Measurements from ENCODE around the gene IL32. TPM values are rescaled to one million over a fixed set of nuclear protein-coding genes. Genes with fewer than 3 reads are reported as not detected.

Gene IL32
- total RNA-seq, 6 experiments from 2014 or later = 204 to 1,268 (median 669) TPM

GRCh38 chr16:3035972-3036725 lies 29.3 kb upstream of the IL32 start:
- Histone ChIP-seq H3K36me3 (no peaks in the 10 kb centered on the region), H3K4me3 (no peak overlapping the region), H3K27me3 (peaks cover 0 to 15% of the 10 kb centered on the region in 2 donors), H3K9me3 (no peaks in the 10 kb centered on the region), H3K27ac (no peak overlapping the region), H3K4me1 (peaks cover 0 to 3% (median 0%) of the 10 kb centered on the region in 4 donors)
- intact Hi-C loops (cut with DNase I) = no loop called here
- 2% methylated on average over 7 of the region's 40 CpGs for WGBS (ENCODE audit: insufficient coverage, low coverage, low lambda C conversion rate, missing lambda C conversion rate)
- ATAC-seq (peak in 2 of 4 donors; percentile 5 to 29), DNase-seq (no peak)
- TF ChIP-seq CTCF (IDR thresholded peaks at IDR 0.05) = no peak
- no peak for TF ChIP-seq POLR2A (IDR thresholded peaks at IDR 0.05)

- Histone ChIP-seq H3K4me1 (peaks cover 0 to 3% (median 0%) of the 10 kb centered on the region in 4 donors), H3K27me3 (peaks cover 0 to 15% of the 10 kb centered on the region in 2 donors)
- 0% methylated on average over 2 of the region's 44 CpGs for WGBS (ENCODE audit: insufficient coverage, low coverage, low lambda C conversion rate, missing lambda C conversion rate)
Measured at GRCh38 chr16:3036726-3037315, 28.6 kb upstream of the IL32 start, which contains the start of gene BICDL2. Gene BICDL2 (minus strand): TSS chr16:3036944. CDS start chr16:3035496, 1,448 bp downstream.

DNA sequence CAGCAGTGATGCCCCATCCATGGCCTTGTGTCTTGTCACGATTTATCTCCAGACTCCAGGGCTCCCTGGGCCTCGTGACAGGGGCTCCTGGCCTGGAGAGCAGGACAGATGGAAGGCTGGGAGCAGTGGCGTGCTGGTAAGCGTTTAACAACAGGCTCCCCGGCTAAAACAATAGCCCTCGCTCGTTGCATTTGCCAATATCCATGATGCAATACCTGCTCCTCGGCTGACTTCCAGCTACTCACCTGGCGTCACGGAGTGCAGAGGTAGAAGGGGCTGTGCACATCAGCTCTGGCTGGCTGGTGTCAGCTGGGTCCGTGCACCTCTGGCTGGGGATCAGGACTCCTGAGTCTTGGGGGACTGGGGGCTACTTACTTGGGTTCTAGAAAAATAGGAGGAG lies 27.2 kb upstream of the IL32 start:
- 5% methylated on average over 6 of the region's 11 CpGs for WGBS (ENCODE audit: insufficient coverage, low coverage, low lambda C conversion rate, missing lambda C conversion rate)
- ATAC-seq = peak; percentile 30 to 77 (median 58)
- intact Hi-C loops (cut with DNase I) = no loop called here
- Histone ChIP-seq H3K27me3 (peaks cover 0 to 15% of the 10 kb centered on the region in 2 donors), H3K4me1 (peaks cover 0 to 3% (median 0%) of the 10 kb centered on the region in 4 donors), H3K9me3 (no peaks in the 10 kb centered on the region), H3K36me3 (no peaks in the 10 kb centered on the region), H3K4me3 (no peak overlapping the region), H3K27ac (no peak overlapping the region)
- no peak for TF ChIP-seq POLR2A (IDR thresholded peaks at IDR 0.05)
- TF ChIP-seq CTCF (IDR thresholded peaks at IDR 0.05) = no peak
- DNase-seq = peak in 1 of 3 donors; percentile 66

More at GRCh38 chr16:3036726-3037315, 28.6 kb upstream of the IL32 start, which contains the start of gene BICDL2:
- DNase-seq (no peak), ATAC-seq (no peak)
- intact Hi-C loops (cut with DNase I) = no loop called here
- TF ChIP-seq CTCF (IDR thresholded peaks at IDR 0.05) (no peak), POLR2A (IDR thresholded peaks at IDR 0.05) (no peak)
- Histone ChIP-seq H3K36me3 (no peaks in the 10 kb centered on the region), H3K27ac (no peak within 1 kb of the TSS), H3K9me3 (no peaks in the 10 kb centered on the region), H3K4me3 (no peak within 1 kb of the TSS)

DNA sequence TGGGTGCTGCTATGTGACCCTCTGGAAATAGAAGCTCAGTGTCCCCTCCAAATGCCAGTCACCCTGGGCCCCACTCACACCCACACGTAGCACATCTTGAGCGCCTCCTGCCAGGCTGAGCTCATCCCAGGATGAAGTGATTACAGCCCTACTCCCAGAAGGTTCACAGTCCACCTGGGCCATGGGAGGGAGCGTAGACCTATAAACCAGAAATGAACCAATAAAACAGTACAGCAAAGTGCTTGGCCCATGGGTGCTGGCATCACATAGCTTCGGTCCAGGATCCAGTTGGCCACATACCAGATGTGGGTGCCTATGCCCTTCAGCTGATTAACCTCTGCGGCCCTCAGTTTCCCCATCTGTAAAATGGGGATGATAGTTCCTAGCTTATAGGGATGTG lies 26.5 kb upstream of the IL32 start:
- Histone ChIP-seq H3K27me3 (peaks cover 0 to 15% of the 10 kb centered on the region in 2 donors), H3K4me1 (peaks cover 0 to 3% (median 0%) of the 10 kb centered on the region in 4 donors), H3K27ac (no peak overlapping the region), H3K4me3 (no peak overlapping the region), H3K36me3 (no peaks in the 10 kb centered on the region), H3K9me3 (no peaks in the 10 kb centered on the region)
- 70% methylated on average over 2 of the region's 5 CpGs for WGBS (ENCODE audit: insufficient coverage, low coverage, low lambda C conversion rate, missing lambda C conversion rate)
- TF ChIP-seq CTCF (IDR thresholded peaks at IDR 0.05) (no peak), POLR2A (IDR thresholded peaks at IDR 0.05) (no peak)
- no peak for DNase-seq
- peak in 1 of 4 donors; percentile 6 for ATAC-seq
- intact Hi-C loops (cut with DNase I) = no loop called here
